ENCODE results near the gene VSIR.
A peak's percentile ranks its signal among the peaks of the same experiment; 100 is the strongest.

The VSIR gene

GRCh38 chr10:71727738-71728737 is 45.3 kb downstream of the VSIR start:
- DNase-seq (ENCODE audit: low read depth in 3 of 3): no peak

DNA sequence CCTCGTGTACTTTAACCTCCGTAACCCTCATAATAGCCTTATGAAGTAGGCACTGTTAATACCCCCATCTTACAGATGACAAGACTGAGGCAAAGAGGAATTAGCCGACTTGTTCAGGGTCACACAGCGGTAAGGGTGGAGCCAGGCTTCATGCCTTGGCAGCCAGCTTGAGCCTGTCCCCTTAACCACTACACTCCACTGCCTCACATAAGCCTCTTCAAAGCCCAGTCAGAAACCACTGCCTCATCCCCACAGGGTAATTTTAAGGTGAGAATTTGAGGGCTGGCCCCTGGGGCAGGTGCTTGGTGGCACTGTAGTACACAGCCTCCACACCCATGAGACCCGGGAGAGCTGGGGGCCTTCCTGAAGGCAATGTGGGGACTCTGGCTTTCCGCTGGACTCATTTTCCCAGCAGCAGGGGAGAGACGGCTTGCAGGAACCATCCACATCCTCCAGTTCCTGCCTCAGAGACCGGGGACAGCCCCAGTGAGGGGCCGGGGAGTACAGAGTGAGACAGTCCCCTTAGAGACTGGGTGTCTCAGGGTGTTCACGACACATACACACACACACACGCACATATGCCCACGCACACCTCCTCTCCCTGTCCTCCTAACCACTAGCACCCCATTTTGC is 46.1 kb downstream of the VSIR start:
- DNase-seq (ENCODE audit: low read depth in 3 of 3): no peak

DNA sequence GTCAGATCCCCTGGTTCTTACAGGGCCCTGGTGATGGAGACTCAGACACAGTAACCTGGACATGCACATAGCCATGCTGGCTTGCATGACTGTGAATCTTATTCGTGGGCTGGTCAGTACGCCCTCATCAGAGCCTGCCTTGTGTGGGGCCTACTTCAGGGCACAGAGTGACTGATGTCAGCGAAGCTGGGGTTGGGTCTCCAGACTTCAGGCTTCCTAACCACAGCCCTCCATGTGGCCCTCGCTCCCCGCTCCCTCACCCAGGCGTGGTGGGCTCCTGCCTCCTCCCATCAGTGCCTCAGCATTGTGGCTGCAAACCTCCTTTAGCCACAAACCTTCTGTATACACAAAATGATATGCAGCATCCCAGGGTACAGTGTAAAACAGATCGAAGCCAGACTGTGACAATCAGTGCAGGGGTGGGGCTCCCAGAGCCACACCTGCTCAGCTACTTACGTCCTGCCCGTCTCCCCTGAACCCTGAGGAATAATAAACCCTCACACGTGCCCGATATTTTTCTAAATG is 46.7 kb downstream of the VSIR start:
- peak in 1 of 3 donors; percentile 59 for DNase-seq (ENCODE audit: low read depth in 3 of 3)

- DNase-seq (ENCODE audit: low read depth in 3 of 3): peak; percentile 72 to 84 (median 73)
Observed at GRCh38 chr10:71725998-71726579, 47.2 kb downstream of the VSIR start.

DNA sequence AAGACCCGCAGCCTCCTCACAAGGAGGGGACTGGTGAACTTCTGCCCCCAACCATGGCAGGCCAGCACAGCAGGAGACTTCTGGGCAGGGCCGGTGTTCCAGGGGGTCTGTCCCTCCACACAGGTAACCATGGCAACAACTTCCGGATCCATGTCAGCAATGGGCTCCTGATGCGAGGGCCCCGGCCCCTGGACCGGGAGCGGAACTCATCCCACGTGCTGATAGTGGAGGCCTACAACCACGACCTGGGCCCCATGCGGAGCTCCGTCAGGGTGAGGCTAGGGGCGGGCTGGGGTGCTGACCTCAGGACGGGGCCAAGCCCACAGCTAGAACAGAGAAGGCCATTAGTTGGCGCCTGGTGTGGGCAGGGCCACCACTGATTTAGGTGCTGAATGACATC is 48.1 kb downstream of the VSIR start:
- no peak for DNase-seq (ENCODE audit: low read depth in 3 of 3)

- no peak for DNase-seq (ENCODE audit: low read depth in 3 of 3)
Observed at GRCh38 chr10:71724539-71724938, 48.8 kb downstream of the VSIR start.

DNA sequence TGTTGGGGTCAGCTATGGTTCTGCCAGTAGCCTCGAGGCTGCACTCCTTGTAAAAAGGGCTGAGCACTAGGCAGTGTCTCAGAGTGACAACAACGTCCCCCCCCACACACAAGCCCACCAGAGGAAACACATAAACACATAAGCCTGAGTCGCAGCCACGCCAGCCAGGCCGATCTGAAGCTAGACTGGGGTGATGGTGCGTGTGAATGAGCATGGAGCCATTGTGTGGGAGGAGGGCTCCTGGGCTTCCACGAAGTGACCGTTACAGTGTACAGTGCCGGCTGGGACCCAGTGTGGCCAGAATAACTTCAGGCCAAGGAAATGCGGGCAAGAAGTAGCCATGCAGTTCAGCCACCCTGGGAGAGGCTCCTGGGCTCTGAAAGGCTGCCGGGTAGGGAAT is 50.0 kb downstream of the VSIR start:
- DNase-seq (ENCODE audit: low read depth in 3 of 3): no peak

DNA sequence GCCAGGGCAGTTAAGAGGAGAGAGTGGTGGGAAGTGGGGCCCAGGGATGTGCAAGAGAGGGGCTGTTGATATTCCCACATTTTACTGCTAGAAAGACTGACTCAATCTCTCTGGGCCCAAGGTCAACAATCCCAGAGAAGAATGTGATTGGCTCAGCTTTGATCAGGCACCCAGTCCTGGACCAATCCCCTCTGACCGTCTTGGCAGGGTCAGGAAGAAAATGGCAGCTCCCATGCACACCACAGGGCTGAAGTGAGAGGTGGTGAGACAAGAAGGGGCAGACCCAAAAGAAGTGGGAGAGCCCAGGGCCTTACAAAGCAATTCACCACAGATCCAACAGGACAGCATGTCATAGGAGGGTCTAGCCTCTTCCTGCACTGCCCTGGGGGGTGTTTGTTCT is 50.5 kb downstream of the VSIR start:
- DNase-seq (ENCODE audit: low read depth in 3 of 3): no peak

DNA sequence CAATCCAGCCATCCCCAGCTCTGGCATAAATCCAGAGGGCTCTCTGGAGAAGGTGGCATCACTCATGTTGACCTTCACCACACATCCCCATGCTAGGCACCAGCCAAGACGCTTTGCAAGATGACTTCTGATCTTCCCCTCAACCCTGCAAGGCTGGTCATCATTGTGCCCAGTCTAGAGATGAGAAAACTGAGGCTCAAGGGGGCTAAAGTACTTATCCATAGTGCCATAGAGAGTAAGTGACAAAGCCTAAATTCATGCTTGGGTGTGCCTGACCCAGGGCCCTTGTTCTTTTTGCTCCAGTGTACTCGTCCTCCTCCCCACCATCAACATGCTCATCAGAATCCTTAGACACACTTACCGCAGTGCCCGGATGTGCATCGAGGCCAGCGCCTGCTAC is 52.0 kb downstream of the VSIR start:
- DNase-seq (ENCODE audit: low read depth in 3 of 3): no peak

GRCh38 chr10:71720288-71720687 is 53.0 kb downstream of the VSIR start:
- no peak for DNase-seq (ENCODE audit: low read depth in 3 of 3)

GRCh38 chr10:71719464-71720201 is 53.7 kb downstream of the VSIR start, which contains the start of gene C10orf105:
C10orf105 (minus strand) TSS chr10:71719778; CDS start chr10:71716337, 3,441 bp downstream.
- DNase-seq (ENCODE audit: low read depth in 3 of 3): no peak

DNA sequence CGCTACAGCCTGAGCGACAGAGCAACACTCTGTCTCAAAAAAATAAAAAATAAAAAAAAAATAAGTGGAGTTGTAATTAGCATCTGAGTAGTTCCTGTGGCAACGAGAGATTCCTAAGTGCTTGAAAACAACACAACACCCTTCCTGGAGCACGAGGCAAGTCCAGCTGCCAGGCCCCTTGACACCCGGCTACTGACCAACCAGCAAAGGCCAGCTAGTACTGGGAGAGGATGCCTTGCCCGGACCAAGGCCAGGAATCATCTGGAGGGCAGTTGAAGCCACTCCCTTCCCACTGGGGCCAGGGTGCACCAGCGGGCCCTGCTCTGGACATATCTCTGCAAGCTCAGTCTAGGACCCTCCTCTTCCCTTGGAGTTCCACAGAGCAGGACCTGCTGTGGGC is 54.3 kb downstream of the VSIR start:
- DNase-seq (ENCODE audit: low read depth in 3 of 3): no peak

DNA sequence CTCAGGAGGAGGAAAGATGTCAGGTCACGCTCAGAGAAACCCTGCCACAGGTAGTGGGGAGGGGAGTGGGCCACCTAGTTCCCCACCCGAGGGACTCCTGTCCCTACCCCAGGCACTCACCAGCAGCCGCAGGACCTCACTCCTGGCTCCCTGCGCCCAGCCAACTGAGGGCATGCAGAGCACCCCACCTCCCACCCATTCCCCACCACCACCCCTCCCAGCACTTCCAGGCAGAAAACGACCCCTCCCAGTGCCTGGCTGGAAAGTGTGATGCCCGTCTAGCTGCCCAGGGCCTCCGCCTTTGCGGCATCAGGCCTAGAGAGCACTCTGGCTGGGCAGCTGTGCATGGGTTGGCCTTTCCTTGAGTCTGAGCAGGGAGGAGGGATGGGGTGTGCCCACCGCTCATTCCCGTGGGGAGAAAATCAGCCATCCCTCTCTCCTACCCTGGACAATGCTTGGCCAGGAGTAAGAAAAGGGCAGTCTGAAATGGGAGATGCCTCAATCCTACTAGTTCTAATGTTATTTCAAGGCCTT is 55.1 kb downstream of the VSIR start:
- no peak for DNase-seq (ENCODE audit: low read depth in 3 of 3)

- no peak for DNase-seq (ENCODE audit: low read depth in 3 of 3)
Observed at GRCh38 chr10:71717551-71717951, 55.8 kb downstream of the VSIR start.

DNA sequence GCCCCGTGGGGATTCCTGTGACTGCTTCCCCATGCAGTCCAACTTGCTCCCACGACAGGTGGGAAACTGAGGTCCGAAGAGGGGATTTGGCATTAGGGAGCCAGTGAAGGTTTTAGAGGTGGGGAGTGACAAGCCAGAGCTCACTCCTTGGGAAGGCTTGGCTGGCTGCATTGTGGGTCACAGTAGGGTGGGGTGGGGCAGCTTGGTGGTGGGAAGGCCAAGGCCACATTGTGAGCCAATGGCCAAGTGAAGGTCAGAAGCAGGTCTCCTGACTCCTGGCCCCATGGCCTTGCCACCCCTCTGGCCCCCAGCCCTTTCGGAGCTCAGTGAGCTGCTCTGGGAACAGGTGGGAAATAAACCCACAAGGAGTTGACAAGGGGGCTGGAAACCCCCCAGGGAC is 56.3 kb downstream of the VSIR start:
- no peak for DNase-seq (ENCODE audit: low read depth in 3 of 3)

DNA sequence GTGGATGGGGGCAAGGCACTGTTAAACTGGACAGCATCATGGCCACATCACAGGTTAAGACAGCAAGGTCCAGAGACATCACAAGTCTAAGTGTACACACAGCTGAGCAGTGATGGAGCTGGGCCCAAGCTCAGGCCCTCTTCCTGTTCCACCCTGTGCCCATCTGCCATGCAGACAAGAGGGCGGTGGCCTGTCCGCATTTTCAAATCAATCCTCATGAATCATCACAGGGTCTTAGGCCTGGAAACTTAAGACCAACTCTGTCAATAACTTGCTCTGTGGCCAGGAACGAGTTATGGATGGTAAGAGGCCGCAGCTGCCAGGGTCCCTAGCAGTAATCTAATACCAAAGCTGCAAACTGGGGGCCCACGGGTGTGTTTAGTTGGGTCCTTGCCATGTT is 56.9 kb downstream of the VSIR start:
- no peak for DNase-seq (ENCODE audit: low read depth in 3 of 3)

DNA sequence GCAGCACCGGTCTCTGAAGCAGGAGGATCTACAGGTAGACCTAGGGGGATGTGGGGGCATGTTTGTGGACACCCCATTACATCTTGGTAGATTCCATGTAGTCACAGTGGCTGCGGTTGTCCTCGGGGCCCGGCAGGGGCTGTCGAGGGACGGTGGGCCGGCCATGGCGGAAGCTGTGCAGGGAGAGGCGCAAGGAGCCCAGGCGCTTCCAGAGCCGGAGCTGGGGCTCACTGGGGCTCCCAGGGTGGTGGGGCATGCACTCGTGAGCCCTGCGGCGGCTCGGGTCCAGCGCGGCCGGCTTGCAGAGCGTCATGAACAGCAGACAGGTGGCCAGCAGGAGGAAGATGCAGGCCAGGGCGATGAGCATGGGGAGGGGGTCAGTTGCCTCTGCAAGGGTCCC is 57.5 kb downstream of the VSIR start:
- no peak for DNase-seq (ENCODE audit: low read depth in 3 of 3)

DNA sequence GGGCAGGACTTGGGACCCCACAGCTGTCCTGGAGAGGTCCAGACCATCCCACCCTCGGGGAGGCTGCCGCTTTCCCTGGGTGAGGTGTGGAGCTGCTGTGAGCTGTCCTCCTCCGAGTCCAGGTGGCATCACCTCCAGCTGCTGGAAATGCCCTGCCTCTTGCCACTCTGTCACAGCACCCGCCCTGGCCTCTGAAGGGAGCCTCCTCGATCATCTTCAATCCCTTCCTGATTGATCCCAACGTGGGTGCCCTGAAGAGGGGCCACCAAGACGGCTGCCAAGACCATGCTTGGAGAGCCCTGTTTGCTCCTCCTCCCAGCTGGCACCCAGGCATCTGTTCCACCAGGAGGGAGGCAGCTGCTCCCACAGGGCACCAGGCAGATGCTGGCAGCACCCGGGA is 58.3 kb downstream of the VSIR start:
- DNase-seq (ENCODE audit: low read depth in 3 of 3): no peak

DNA sequence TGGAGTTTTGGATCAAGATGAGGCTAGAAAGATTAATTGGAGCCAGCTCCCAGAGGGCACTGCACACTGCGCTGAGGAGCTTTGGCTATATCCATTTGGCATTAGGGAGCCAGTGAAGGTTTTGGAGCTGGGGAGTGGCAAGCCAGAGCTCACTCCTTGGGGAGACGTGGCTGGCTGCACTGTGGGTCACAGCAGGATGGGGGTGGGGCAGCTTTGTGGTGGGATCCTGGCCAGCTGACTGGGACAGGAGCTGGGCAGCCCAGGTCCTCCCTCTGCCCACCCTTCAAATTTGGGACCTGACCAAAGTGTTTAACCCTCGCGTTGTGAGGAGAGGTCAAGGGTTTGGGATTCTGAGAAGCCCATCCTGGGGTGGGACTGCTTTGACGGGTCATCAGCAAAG is 58.7 kb downstream of the VSIR start:
- DNase-seq (ENCODE audit: low read depth in 3 of 3): no peak

DNA sequence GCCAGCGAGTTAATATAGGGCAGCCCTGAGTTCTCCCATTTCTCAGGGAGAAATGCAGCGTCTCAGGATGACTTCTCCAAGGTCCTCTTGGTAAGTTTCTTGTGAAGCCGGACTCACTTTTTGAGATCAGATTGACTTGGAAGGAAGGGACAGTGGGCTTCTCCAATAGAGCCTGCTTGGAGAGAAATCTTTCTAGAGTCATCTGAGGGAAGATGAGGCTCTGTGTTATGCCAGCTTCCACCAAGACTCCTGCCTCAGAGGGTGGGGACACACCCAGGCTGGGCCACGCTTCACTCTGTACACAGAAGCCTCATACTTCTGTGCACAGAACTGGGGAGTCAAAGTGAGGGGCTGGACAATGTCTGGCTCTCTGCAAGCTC is 59.3 kb downstream of the VSIR start:
- DNase-seq (ENCODE audit: low read depth in 3 of 3): no peak

All from stimulated activated CD4-positive, alpha-beta T cell treated with anti-CD3 and anti-CD28 coated beads, TNF-alpha, amount 100 ng/mL, for 48 hours (primary cell).